ENCODE results near the gene PXMP2. TPM values are rescaled to one million over a fixed set of nuclear protein-coding genes. Genes with fewer than 3 reads are reported as not detected.

PXMP2 gene
- total and polyA plus RNA-seq, 2 donors from 2014 or later = 23.4 to 90.9 TPM

DNA sequence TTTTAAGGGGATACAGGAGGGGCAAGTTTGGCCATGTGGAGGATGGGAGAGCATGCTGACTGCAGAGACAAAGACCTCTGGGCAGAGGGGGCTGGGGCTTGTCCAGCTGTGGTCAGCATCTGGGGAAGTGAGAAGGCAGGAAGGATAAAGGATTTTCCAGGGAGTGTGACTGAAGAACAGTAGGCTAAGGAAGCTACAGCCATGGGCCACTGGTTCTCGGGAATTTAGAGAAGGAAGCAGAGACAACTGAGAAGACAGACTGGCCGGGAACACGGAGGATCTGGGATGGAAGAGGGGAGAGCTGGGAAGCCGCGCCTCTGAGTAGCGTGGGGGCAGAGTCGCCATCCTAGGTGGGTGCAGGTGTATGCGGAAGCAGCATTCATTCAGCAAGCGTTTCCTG, 16.3 kb downstream of the PXMP2 start:
- peaks cover 0 to 15% (median 8%) of the 10 kb centered on the region in 3 donors for H3K36me3 ChIP-seq (ENCODE audit: control insufficient read depth in 2 of 3, insufficient read depth in 3 of 3, low read length in 3 of 3)
- H3K4me1 ChIP-seq (ENCODE audit: control insufficient read depth in 2 of 3, insufficient read depth in 2 of 3, low read depth in 1 of 3, low read length in 3 of 3) = no peaks in the 10 kb centered on the region
- no peaks in the 10 kb centered on the region for H3K9me3 ChIP-seq (ENCODE audit: control insufficient read depth in 2 of 3, insufficient read depth in 1 of 3, low read length in 3 of 3)
- H3K4me3 ChIP-seq (ENCODE audit: low read length in 3 of 3) = peak overlapping the region in 1 of 3 donors; percentile 11
- intact Hi-C loops (cut with DNase I) = no loop called here
- no peak overlapping the region for H3K27ac ChIP-seq (ENCODE audit: low read depth in 2 of 2, low read length in 2 of 2)
- H3K27me3 ChIP-seq (ENCODE audit: control insufficient read depth, insufficient read depth, low read length) = no peaks in the 10 kb centered on the region
- no peak for TF ChIP-seq CTCF (IDR thresholded peaks at IDR 0.05; ENCODE audit: borderline replicate concordance, extremely low read depth, insufficient read depth)
- DNase-seq = peak in 3 of 5 donors; percentile 38 to 75 (median 67)
- H3K9ac ChIP-seq (ENCODE audit: low read length in 3 of 3) = no peak overlapping the region
- FAIRE-seq = no peak

GRCh38 chr12:132707241-132707640, 19.9 kb downstream of the PXMP2 start:
- Histone ChIP-seq H3K4me3 (ENCODE audit: low read length in 3 of 3) (no peak overlapping the region), H3K27me3 (ENCODE audit: control insufficient read depth, insufficient read depth, low read length) (no peaks in the 10 kb centered on the region), H3K9me3 (ENCODE audit: control insufficient read depth in 2 of 3, insufficient read depth in 1 of 3, low read length in 3 of 3) (no peaks in the 10 kb centered on the region), H3K27ac (ENCODE audit: low read depth in 2 of 2, low read length in 2 of 2) (no peak overlapping the region), H3K4me1 (ENCODE audit: control insufficient read depth in 2 of 3, insufficient read depth in 2 of 3, low read depth in 1 of 3, low read length in 3 of 3) (peaks cover 0 to 2% (median 0%) of the 10 kb centered on the region in 3 donors), H3K36me3 (ENCODE audit: control insufficient read depth in 2 of 3, insufficient read depth in 3 of 3, low read length in 3 of 3) (peaks cover 0 to 4% (median under 1%) of the 10 kb centered on the region in 3 donors), H3K9ac (ENCODE audit: low read length in 3 of 3) (no peak overlapping the region)
- intact Hi-C loops (cut with DNase I) = no loop called here
- DNase-seq (no peak), FAIRE-seq (no peak)
- no peak for TF ChIP-seq CTCF (IDR thresholded peaks at IDR 0.05; ENCODE audit: borderline replicate concordance, extremely low read depth, insufficient read depth)

- no peaks in the 10 kb centered on the region for H3K9me3 ChIP-seq (ENCODE audit: control insufficient read depth in 2 of 3, insufficient read depth in 1 of 3, low read length in 3 of 3)
- no peak for DNase-seq
- peaks cover 0 to 4% (median 0%) of the 10 kb centered on the region in 3 donors for H3K36me3 ChIP-seq (ENCODE audit: control insufficient read depth in 2 of 3, insufficient read depth in 3 of 3, low read length in 3 of 3)
- no peaks in the 10 kb centered on the region for H3K27me3 ChIP-seq (ENCODE audit: control insufficient read depth, insufficient read depth, low read length)
- TF ChIP-seq CTCF (IDR thresholded peaks at IDR 0.05; ENCODE audit: borderline replicate concordance, extremely low read depth, insufficient read depth) = no peak
- H3K27ac ChIP-seq (ENCODE audit: low read depth in 2 of 2, low read length in 2 of 2) = no peak overlapping the region
- no peak overlapping the region for H3K4me3 ChIP-seq (ENCODE audit: low read length in 3 of 3)
- no peak for FAIRE-seq
- peaks cover 0 to 2% (median 0%) of the 10 kb centered on the region in 3 donors for H3K4me1 ChIP-seq (ENCODE audit: control insufficient read depth in 2 of 3, insufficient read depth in 2 of 3, low read depth in 1 of 3, low read length in 3 of 3)
- H3K9ac ChIP-seq (ENCODE audit: low read length in 3 of 3) = no peak overlapping the region
- intact Hi-C loops (cut with DNase I) = no loop called here
Measured at GRCh38 chr12:132708150-132708549, 20.8 kb downstream of the PXMP2 start.

DNA sequence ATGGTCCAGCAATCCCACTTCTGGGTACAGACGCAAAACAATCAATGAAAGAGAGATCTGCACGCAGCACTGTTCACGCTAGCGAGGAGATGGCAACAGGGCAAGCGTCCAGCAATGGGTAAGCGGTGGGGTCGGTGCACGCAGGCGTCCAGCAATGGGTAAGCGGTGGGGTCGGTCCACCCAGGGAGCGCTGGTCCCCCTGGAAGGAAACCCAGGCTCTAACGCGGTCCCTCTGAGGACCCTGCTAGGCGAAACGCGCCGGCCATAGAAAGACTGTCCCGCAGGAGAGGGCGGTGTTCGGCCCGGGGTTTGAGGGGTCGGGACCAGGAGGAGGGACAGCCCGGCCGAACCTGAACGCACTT, 22.6 kb downstream of the PXMP2 start:
- Histone ChIP-seq H3K4me3 (ENCODE audit: low read length in 3 of 3) (peak overlapping the region; percentile 63 to 88 (median 82)), H3K27me3 (ENCODE audit: control insufficient read depth, insufficient read depth, low read length) (no peaks in the 10 kb centered on the region), H3K9me3 (ENCODE audit: control insufficient read depth in 2 of 3, insufficient read depth in 1 of 3, low read length in 3 of 3) (no peaks in the 10 kb centered on the region), H3K36me3 (ENCODE audit: control insufficient read depth in 2 of 3, insufficient read depth in 3 of 3, low read length in 3 of 3) (peaks cover 0 to 5% (median 2%) of the 10 kb centered on the region in 3 donors), H3K9ac (ENCODE audit: low read length in 3 of 3) (peak overlapping the region; percentile 40 to 96 (median 87)), H3K4me1 (ENCODE audit: control insufficient read depth in 2 of 3, insufficient read depth in 2 of 3, low read depth in 1 of 3, low read length in 3 of 3) (peaks cover 0 to 2% (median 0%) of the 10 kb centered on the region in 3 donors), H3K27ac (ENCODE audit: low read depth in 2 of 2, low read length in 2 of 2) (peak overlapping the region; percentile 82 to 93)
- FAIRE-seq = no peak
- intact Hi-C loops (cut with DNase I) = no loop called here
- DNase-seq = peak in 2 of 5 donors; percentile 30 to 82
- TF ChIP-seq CTCF (IDR thresholded peaks at IDR 0.05; ENCODE audit: borderline replicate concordance, extremely low read depth, insufficient read depth) = no peak
